Esophagus squamous epithelium (tissue), 4 donors: ENCODE data around the gene SLC51A.
"Not testable (repeated sequence)": the region's sequence is repeated elsewhere in the genome, so short reads cannot be mapped to it uniquely, and the experiment has no call there.

Source experiments
- CTCF ChIP-seq, 6 experiments: fragments of 450-650 bp in 4 of 6; fragments of 200-600 bp in 2 of 6; sonication (generic) in 2 of 6; IDR thresholded peaks; one replicate each; pipeline ENCODE4 v1.5.1; 2016 to 2019; ENCODE audit warnings: antibody characterized with exemption in 6 of 6, mild to moderate bottlenecking in 4 of 6, moderate library complexity in 4 of 6
- POLR2A ChIP-seq, 4 donors: fragments of 450-650 bp; IDR thresholded peaks; one replicate each; pipeline ENCODE4 v1.6.1; 2017; ENCODE audit warnings: antibody characterized with exemption in 4 of 4, mild to moderate bottlenecking in 4 of 4, moderate library complexity in 3 of 4

- TF ChIP-seq CTCF, POLR2A (IDR thresholded peaks at IDR 0.05): not testable (repeated sequence)
Observed at GRCh38 chr3:196205442-196206205, 10.7 kb upstream of the SLC51A start.
